A549 (cell line): ENCODE results near the gene GPR6. TPM values are rescaled to one million over a fixed set of nuclear protein-coding genes. Genes with fewer than 3 reads are reported as not detected.

Source experiments
- ATAC-seq, 2 experiments: fragments of 200-7000 bp in 1 of 2; fragments of >200 bp in 1 of 2; cut with Nextera tagmentation in 1 of 2; cut with Tn5 transposase in 1 of 2; 3 replicates each; pipeline versions ENCODE4 v1.8.0 to v1.9.1; 2018 to 2020; ENCODE audit warnings: mild to moderate bottlenecking in 1 of 2, moderate library complexity in 1 of 2
- CTCF ChIA-PET: fragments of 300-600 bp; sonication (Branson Sonifier 250); formaldehyde crosslinking; extraction: SDS; loops from one replicate; lab custom pipeline; 2021; ENCODE audit warnings: antibody characterized with exemption, inconsistent platforms; lab: Yijun Ruan, JAX
- POLR2A ChIA-PET: fragments of 350-600 bp; formaldehyde crosslinking; extraction: SDS; loops from one replicate; lab custom pipeline; 2021; ENCODE audit warnings: antibody characterized with exemption, inconsistent platforms; lab: Yijun Ruan, JAX
- DNase-seq, 2 experiments: peaks; one replicate each; pipeline versions ENCODE4 v3.0.0 to v3.0.0-alpha.2; 2011 to 2016; ENCODE audit warnings: low read depth in 1 of 2, low spot score in 1 of 2
- FAIRE-seq: peaks from 2 replicates; lab custom pipeline; 2011; peaks lifted over from hg19 to GRCh38; lab: Jason Lieb, UNC
- H3K27ac ChIP-seq, 2 experiments: fragments of >200 bp; sonication (Bioruptor Twin); formaldehyde crosslinking; 3 replicates each; pipeline ENCODE4 v1.5.1; 2016 to 2017
- H3K4me1 ChIP-seq: fragments of >200 bp; sonication (Bioruptor Twin); formaldehyde crosslinking; 3 replicates; pipeline ENCODE4 v1.6.1; 2016
- H3K4me2 ChIP-seq: fragments of >200 bp; sonication (Bioruptor Twin); formaldehyde crosslinking; 3 replicates; pipeline ENCODE4 v1.6.1; 2016
- H3K4me3 ChIP-seq: fragments of >200 bp; sonication (Bioruptor Twin); formaldehyde crosslinking; 3 replicates; pipeline ENCODE4 v1.5.1; 2016
- H3K9me3 ChIP-seq: fragments of >200 bp; sonication (Bioruptor Twin); formaldehyde crosslinking; 3 replicates; pipeline ENCODE4 v1.6.1; 2016
- CBX2 ChIP-seq: fragments of 200-600 bp; sonication (generic); IDR thresholded peaks from 2 replicates; pipeline ENCODE4 v1.6.1; 2016; ENCODE audit warnings: low read depth, mild to moderate bottlenecking, borderline replicate concordance
- CEBPB ChIP-seq, 2 experiments: fragments of >200 bp in 1 of 2; sonication (Bioruptor Twin) in 1 of 2; formaldehyde crosslinking in 1 of 2; IDR thresholded peaks; 2 replicates each; pipeline ENCODE4 v1.6.1; 2012 to 2016
- CHD2 ChIP-seq: fragments of 150-350 bp; IDR thresholded peaks from 2 replicates; pipeline ENCODE4 v1.6.1; 2014; ENCODE audit warnings: low read length; ENCODE audit not compliant: partially characterized antibody
- CHD4 ChIP-seq: fragments of 200-600 bp; sonication (generic); IDR thresholded peaks from 2 replicates; pipeline ENCODE4 v1.6.1; 2016; ENCODE audit warnings: antibody characterized with exemption, mild to moderate bottlenecking, borderline replicate concordance
- EHF ChIP-seq: fragments of 250-450 bp; sonication (Bioruptor Pico); IDR thresholded peaks from 2 replicates; pipeline ENCODE4 v1.5.0; 2020; ENCODE audit warnings: mild to moderate bottlenecking
- ESRRA ChIP-seq: fragments of 150-350 bp; IDR thresholded peaks from 2 replicates; pipeline ENCODE4 v1.6.1; 2014; ENCODE audit warnings: mild to moderate bottlenecking, low read length, borderline replicate concordance
- FOSL2 ChIP-seq, 2 experiments: fragments of 450-650 bp in 1 of 2; fragments of >200 bp in 1 of 2; sonication (Bioruptor Twin) in 1 of 2; formaldehyde crosslinking; IDR thresholded peaks; 2 replicates each; pipeline versions ENCODE4 v1.5.0 to v1.6.1; 2016 to 2020; ENCODE audit warnings: mild to moderate bottlenecking in 1 of 2, moderate library complexity in 1 of 2
- HOXB13 ChIP-seq: fragments of 250-450 bp; sonication (Bioruptor Pico); IDR thresholded peaks from 2 replicates; pipeline ENCODE4 v1.5.0; 2020; ENCODE audit warnings: low read depth, mild to moderate bottlenecking, moderate library complexity
- HOXB5 ChIP-seq: fragments of 250-450 bp; sonication (Bioruptor Pico); IDR thresholded peaks from 2 replicates; pipeline ENCODE4 v1.5.0; 2020; ENCODE audit warnings: mild to moderate bottlenecking, moderate library complexity
- JUNB ChIP-seq: fragments of >200 bp; sonication (Bioruptor Twin); formaldehyde crosslinking; IDR thresholded peaks from 2 replicates; pipeline ENCODE4 v1.6.1; 2016
- KDM1A ChIP-seq: fragments of 200-600 bp; sonication (generic); IDR thresholded peaks from 2 replicates; pipeline ENCODE4 v1.6.1; 2016; ENCODE audit warnings: low read depth, mild to moderate bottlenecking
- KDM5A ChIP-seq: fragments of 200-600 bp; sonication (generic); IDR thresholded peaks from 2 replicates; pipeline ENCODE4 v1.6.1; 2016; ENCODE audit warnings: antibody characterized with exemption, mild to moderate bottlenecking
- MAFK ChIP-seq: fragments of 450-650 bp; IDR thresholded peaks from 2 replicates; pipeline ENCODE4 v1.6.1; 2014; ENCODE audit not compliant: partially characterized antibody
- MAZ ChIP-seq: fragments of 150-350 bp; IDR thresholded peaks from 2 replicates; pipeline ENCODE4 v1.6.1; 2014; ENCODE audit warnings: antibody characterized with exemption, low read depth, low read length, borderline replicate concordance
- NPAS2 ChIP-seq: fragments of 250-450 bp; sonication (Bioruptor Pico); IDR thresholded peaks from 2 replicates; pipeline ENCODE4 v1.8.0; 2022; ENCODE audit warnings: mild to moderate bottlenecking, moderate library complexity, borderline replicate concordance
- PHF8 ChIP-seq: fragments of 200-600 bp; sonication (generic); IDR thresholded peaks from 2 replicates; pipeline ENCODE4 v1.6.1; 2016; ENCODE audit warnings: low read depth, mild to moderate bottlenecking, antibody characterized with exemption, moderate library complexity, borderline replicate concordance
- POLR2AphosphoS2 ChIP-seq: conservative IDR thresholded peaks from 2 replicates; pipeline ENCODE4 v1.6.1; 2012; ENCODE audit warnings: low read length, improper control_type of control experiment, inconsistent platforms
- RNF2 ChIP-seq: fragments of 200-600 bp; sonication (generic); IDR thresholded peaks from 2 replicates; pipeline ENCODE4 v1.6.1; 2016; ENCODE audit warnings: low read depth, mild to moderate bottlenecking, antibody characterized with exemption, moderate library complexity, borderline replicate concordance
- SMC3 ChIP-seq: fragments of >200 bp; sonication (Bioruptor Twin); formaldehyde crosslinking; IDR thresholded peaks from 3 replicates; pipeline ENCODE4 v1.6.1; 2018; ENCODE audit warnings: inconsistent platforms
- ZFP36 ChIP-seq: fragments of 450-650 bp; IDR thresholded peaks from 2 replicates; pipeline ENCODE4 v1.6.1; 2014; ENCODE audit warnings: borderline replicate concordance; ENCODE audit not compliant: partially characterized antibody
- ZNF302 ChIP-seq: fragments of 250-450 bp; sonication (Bioruptor Pico); IDR thresholded peaks from 2 replicates; pipeline ENCODE4 v1.9.0; 2021; ENCODE audit warnings: inconsistent platforms, mild to moderate bottlenecking, moderate library complexity
- ZSCAN20 ChIP-seq: fragments of 250-450 bp; sonication (Bioruptor Pico); IDR thresholded peaks from 2 replicates; pipeline ENCODE4 v1.8.0; 2022; ENCODE audit warnings: mild to moderate bottlenecking, moderate library complexity
- WGBS: methylation state at CpG from one replicate; pipeline ENCODE4 v1.1.6; 2017; ENCODE audit errors: missing lambda C conversion rate; 5-methylcytosine and 5-hydroxymethylcytosine counted together
- polyA plus RNA-seq, 4 experiments: library from polyadenylated mRNA; depleted of rRNA in 3 of 4; stranded (reverse); fragments of >200 nt; fragmentation: RNase III in 1 of 4; extraction: RNeasy Plus Mini Kit Qiagen cat#74134 plus additional on column Dnase treatment in 1 of 4; gene quantifications; 2 replicates in 3 of 4; 3 replicates in 1 of 4; pipeline ENCODE4 v1.2.3, GENCODE V29; 2011 to 2017
- TF ChIP-seq, protein P1 (sequence below): IDR thresholded peaks from 2 replicates; pipeline ENCODE4 v1.6.1; 2012
- TF ChIP-seq, protein P2 (sequence below): fragments of >200 bp; sonication (Bioruptor Twin); formaldehyde crosslinking; IDR thresholded peaks from 3 replicates; pipeline ENCODE4 v1.6.1; 2016
- TF ChIP-seq, protein P3 (sequence below): fragments of 250-450 bp; sonication (Bioruptor Pico); IDR thresholded peaks from 2 replicates; pipeline ENCODE4 v1.5.0; 2020; ENCODE audit warnings: low read depth, mild to moderate bottlenecking, moderate library complexity

GPR6 gene
- polyA plus RNA-seq, 2 of the 4 experiments (the other 2 are of a cell fraction), result not detected

DNA sequence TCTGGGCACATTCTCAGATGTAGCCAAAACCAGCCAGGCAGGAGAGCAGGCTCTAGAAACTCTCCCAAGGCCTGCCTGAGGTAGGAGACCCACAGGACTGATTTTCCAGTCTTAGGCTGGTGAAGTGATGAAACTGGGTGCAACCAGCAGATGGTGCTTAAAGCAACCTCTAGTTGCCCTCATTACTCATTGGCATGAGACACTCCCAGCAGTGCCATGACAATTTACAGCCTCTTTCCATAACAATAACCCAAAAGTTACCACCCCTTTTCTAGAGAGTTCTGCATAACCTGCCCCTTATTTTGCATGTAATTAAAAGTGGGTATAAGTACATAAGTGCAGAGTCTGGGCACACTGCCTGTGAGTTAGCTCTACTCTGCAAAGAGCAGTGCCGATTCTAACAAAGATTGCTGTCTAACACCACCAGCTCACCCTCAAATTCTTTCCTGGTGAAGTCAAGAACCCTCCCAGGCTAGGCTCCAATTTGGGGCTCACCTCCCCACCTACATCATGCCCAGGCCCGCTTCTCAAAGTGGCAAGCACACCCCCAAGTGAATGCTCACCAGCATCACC lies 14.4 kb upstream of the GPR6 start (continued):
- TF ChIP-seq CBX2, result no peak

- Histone ChIP-seq H3K4me1 (no peaks in the 10 kb centered on the region), H3K27ac (no peak overlapping the region), H3K9me3 (no peaks in the 10 kb centered on the region), H3K4me3 (no peak overlapping the region), H3K4me2 (no peak overlapping the region)
- ATAC-seq (no peak), DNase-seq (no peak), FAIRE-seq (no peak)
- ChIA-PET POLR2A (no interaction called here), CTCF (no interaction called here)
- TF ChIP-seq FOSL2 (IDR thresholded peaks at IDR 0.05) (no peak), FOSL2 (CRISPR knock-in tag; IDR thresholded peaks at IDR 0.05) (no peak), HOXB5 (no peak), ESRRA (no peak), SMC3 (no peak), EHF (CRISPR knock-in tag) (no peak), NPAS2 (CRISPR knock-in tag) (no peak), MAZ (no peak), CEBPB (IDR thresholded peaks at IDR 0.05) (no peak), POLR2AphosphoS2 (no peak), HOXB13 (CRISPR knock-in tag) (no peak), KDM1A (no peak), KDM5A (no peak), ZSCAN20 (CRISPR knock-in tag) (no peak), RNF2 (no peak), CHD2 (no peak), ZNF302 (CRISPR knock-in tag) (no peak), ZFP36 (no peak)
- TF ChIP-seq, protein P1, sequence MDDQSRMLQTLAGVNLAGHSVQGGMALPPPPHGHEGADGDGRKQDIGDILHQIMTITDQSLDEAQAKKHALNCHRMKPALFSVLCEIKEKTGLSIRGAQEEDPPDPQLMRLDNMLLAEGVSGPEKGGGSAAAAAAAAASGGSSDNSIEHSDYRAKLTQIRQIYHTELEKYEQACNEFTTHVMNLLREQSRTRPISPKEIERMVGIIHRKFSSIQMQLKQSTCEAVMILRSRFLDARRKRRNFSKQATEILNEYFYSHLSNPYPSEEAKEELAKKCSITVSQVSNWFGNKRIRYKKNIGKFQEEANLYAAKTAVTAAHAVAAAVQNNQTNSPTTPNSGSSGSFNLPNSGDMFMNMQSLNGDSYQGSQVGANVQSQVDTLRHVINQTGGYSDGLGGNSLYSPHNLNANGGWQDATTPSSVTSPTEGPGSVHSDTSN, result no peak
- 54% methylated on average over 2 of the region's 2 CpGs for WGBS
Measured at GRCh38 chr6:109964949-109965348, 13.2 kb upstream of the GPR6 start.

- ATAC-seq, result no peak
- CTCF ChIA-PET, result no interaction called here
- H3K9me3 ChIP-seq, result no peaks in the 10 kb centered on the region
Measured at GRCh38 chr6:109966299-109966698, 11.8 kb upstream of the GPR6 start.

More at GRCh38 chr6:109966299-109966698, 11.8 kb upstream of the GPR6 start:
- Histone ChIP-seq H3K27ac (no peak overlapping the region), H3K4me2 (no peak overlapping the region), H3K4me1 (no peaks in the 10 kb centered on the region), H3K4me3 (no peak overlapping the region)
- POLR2A ChIA-PET, result no interaction called here
- 79% methylated on average over 1 of the region's 1 CpG for WGBS
- TF ChIP-seq FOSL2 (IDR thresholded peaks at IDR 0.05) (no peak), FOSL2 (CRISPR knock-in tag; IDR thresholded peaks at IDR 0.05) (no peak), ZNF302 (CRISPR knock-in tag) (no peak), CHD4 (no peak), MAFK (no peak), JUNB (no peak), PHF8 (no peak)
- TF ChIP-seq, protein P2, sequence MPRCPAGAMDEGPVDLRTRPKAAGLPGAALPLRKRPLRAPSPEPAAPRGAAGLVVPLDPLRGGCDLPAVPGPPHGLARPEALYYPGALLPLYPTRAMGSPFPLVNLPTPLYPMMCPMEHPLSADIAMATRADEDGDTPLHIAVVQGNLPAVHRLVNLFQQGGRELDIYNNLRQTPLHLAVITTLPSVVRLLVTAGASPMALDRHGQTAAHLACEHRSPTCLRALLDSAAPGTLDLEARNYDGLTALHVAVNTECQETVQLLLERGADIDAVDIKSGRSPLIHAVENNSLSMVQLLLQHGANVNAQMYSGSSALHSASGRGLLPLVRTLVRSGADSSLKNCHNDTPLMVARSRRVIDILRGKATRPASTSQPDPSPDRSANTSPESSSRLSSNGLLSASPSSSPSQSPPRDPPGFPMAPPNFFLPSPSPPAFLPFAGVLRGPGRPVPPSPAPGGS, result no peak
- TF ChIP-seq, protein P3, sequence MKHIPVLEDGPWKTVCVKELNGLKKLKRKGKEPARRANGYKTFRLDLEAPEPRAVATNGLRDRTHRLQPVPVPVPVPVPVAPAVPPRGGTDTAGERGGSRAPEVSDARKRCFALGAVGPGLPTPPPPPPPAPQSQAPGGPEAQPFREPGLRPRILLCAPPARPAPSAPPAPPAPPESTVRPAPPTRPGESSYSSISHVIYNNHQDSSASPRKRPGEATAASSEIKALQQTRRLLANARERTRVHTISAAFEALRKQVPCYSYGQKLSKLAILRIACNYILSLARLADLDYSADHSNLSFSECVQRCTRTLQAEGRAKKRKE (CRISPR knock-in tag), result no peak
- FAIRE-seq (no peak), DNase-seq (no peak)
